Muscle of back (tissue), 11 donors: ENCODE measurements around the gene IQCE. TPM values are rescaled to one million over a fixed set of nuclear protein-coding genes. Genes with fewer than 3 reads are reported as not detected.

Experiments used
- DNase-seq, 3 donors: peaks; one replicate each; pipeline versions ENCODE4 v3.0.0 to v3.0.0-alpha.2; 2013
- polyA plus RNA-seq, 10 donors: library from polyadenylated mRNA; unstranded; fragments of 120-200 nt; gene quantifications; one replicate each; pipeline ENCODE4 v1.2.1, GENCODE V29; 2013; ENCODE audit not compliant: insufficient read length in 10 of 10

IQCE gene
- polyA plus RNA-seq, 10 donors, result 6.1 to 10.0 (median 6.7) TPM

- no peak for DNase-seq
Measured at GRCh38 chr7:2661096-2661449, 102.3 kb downstream of the IQCE start.

DNA sequence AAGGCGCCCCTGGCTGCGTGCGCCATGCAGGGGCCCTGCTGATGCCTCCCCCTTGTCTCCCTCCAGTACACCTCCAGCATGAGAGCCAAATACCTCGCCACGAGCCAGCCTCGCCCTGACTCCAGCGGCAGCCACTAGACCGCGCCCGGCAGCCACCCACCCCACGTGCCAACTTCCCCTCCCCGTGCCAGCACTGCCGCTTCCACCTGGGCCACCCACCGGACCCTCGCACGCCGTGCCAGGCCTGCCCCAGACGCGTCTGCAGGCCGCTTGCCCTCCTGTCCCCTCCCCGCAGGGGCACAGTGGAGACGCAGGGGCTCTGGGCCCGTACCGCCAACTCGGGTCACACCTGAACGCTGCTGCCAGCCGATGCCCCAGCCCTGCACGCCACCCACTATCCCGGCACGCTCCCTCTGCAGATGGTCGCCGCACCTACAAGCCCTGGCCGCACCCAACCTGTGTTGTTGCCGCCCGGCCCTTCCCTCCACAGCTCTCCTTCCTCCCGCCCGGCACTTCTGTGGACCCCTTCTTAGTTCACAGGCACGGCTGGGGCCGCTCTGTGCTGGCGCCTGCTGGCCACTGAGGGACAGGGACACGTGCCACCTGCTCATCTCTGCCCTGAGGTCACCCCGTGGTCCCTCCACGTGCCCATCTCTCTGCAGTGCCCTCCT is 103.0 kb downstream of the IQCE start:
- no peak for DNase-seq

GRCh38 chr7:2662273-2663120 is 103.7 kb downstream of the IQCE start:
- no peak for DNase-seq

DNA sequence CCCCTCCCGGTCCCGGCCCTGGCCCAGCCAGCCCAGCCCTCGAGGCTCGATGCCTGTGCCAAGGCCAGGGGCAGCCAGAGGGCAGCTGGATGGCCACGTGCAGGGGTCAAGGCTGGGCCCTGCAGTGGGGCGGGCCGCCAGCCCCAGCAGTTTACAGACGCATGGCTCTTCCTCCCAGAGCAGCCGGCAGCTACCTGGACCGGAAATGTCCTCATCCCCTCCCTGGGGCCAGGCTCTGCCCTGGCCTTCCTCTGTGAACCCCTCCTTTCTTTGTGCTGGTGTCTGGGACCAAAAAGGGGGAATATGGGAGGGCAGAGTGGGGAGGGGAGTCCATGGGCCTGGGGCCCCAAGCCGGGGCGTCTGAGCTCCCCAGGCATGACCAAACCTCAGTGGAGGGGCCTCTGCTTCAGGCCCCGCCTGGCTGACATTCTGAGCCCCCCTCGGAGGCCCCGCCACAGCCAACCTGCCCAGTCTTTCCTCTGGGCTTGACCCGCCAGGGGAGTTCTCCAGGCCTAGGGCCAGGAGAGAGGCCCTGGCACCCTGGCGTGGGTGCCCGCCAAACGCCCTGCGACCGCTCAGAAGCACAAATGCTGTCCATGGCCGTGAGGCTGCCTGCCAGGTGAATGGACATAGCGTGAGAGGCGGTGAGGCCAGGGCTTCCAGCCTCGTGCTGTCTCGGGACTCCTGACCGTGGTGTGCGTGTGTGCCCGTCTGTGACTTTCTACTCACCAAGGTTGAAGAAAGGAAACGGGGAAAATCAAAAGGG is 104.5 kb downstream of the IQCE start:
- peak in 1 of 3 donors; percentile 80 for DNase-seq

- DNase-seq, result no peak
Measured at GRCh38 chr7:2663960-2664359, 105.2 kb downstream of the IQCE start.

Other genes with a start within 250 kb of the IQCE start
- gene SNX8, start 244.5 kb upstream of the IQCE start, polyA plus RNA-seq, result 10 to 100 TPM; 23.0 to 38.1 (median 29.6) TPM
- 100 to 1,000 TPM in 5 of 10 donors, 10 to 100 TPM in 5; 85.0 to 115 (median 100.0) TPM for gene EIF3B, start 204.2 kb upstream of the IQCE start, polyA plus RNA-seq
- 10 to 100 TPM in 4 of 10 donors, 1 to 10 TPM in 6; 7.3 to 15.3 (median 9.1) TPM for gene CHST12, start 155.4 kb upstream of the IQCE start, polyA plus RNA-seq
- gene GRIFIN, start 82.6 kb upstream of the IQCE start, polyA plus RNA-seq, result not detected
- gene LFNG, start 39.2 kb upstream of the IQCE start, polyA plus RNA-seq, result 10 to 100 TPM; 10.5 to 34.9 (median 18.3) TPM
- gene BRAT1, start 3.5 kb upstream of the IQCE start, polyA plus RNA-seq, result 10 to 100 TPM; 12.4 to 21.0 (median 18.5) TPM
- 100 to 1,000 TPM in 2 of 10 donors, 10 to 100 TPM in 8; 61.1 to 129 (median 82.9) TPM for gene TTYH3, start 73.0 kb downstream of the IQCE start, polyA plus RNA-seq
- under 1 TPM; 0.07 to 0.43 (median 0.19) TPM for gene AMZ1, start 129.2 kb downstream of the IQCE start, polyA plus RNA-seq